ENCODE results near the gene RPS19BP1.

Gene RPS19BP1

DNA sequence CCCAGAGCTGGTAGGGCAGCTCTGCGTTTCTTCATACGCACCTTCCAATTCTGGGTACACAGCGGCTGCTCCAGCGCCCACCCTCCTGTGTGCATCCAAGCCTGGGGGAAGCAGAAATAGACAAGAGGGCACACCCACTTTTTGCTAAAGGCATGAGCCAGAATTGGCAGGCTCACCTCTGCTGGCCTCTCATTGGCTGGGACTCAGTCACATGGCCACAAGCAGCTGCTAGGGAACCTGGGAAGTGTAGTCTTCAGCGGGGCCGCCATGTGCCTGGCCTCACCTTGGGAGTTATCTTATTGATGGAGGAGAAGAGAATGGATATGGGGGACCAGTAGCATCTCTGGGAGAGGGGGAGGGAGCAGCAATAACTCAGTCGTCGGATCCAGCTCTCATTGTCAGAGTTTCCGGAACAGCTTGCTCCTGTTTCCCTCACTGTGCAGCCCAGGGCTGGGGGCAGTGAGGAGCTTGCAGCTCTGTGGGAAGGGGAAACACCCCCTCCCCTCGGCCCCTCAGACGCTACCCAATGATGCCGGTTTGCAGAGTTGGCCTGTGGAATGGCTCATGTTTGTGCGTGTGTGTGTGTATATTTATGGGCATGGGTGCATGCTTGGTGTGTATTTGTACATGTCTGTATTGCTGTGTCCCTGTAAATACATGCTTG lies 42.3 kb downstream of the RPS19BP1 start:
- no peak for DNase-seq (ENCODE audit: low read depth)

DNA sequence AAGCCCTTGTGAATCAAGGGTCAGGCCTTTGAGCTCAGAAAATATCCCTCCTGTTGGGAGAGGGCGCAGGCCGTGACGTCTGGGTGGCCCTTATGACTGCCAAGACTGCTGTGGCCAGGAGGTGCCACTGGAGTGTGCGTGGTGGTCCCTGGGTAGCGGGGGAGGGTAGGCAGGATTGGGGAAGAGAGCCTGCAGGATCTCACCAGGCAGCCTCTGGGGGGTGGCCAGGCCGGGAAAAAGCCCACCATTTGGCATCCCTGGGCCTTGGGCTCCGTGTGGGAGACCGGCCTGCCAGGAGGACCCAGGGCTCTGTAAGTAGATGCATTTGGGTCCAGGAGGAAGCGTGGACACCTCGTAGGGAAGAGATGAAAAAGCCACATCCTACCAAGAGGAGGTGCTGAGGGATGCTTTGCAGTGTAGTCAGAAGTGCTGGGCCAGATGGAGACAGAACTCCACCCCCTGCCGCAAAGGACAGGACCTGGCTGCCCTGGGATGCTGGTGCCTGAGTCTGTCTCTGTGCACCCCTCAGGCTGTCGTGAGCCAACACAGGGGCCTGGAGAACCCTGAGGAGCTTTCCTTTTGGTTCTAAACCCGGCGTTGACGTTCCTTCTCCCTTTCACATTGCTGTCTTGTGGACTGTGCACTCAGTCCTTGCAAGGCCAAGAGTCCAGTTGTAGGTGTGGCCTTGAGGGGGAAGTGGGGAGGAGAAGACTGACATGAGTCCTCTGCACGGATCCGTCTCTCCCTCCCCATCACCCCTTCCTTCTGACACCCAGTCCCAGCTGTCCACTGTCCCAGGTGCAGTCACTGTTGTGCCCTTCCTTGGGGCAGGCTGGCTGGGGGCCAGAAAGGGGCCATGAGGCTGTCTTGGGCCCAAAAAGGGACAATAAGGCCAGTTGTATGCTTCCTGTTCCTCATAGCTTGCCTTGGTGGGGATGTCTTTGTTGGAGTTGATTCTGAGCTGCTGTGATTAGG lies 43.2 kb downstream of the RPS19BP1 start:
- DNase-seq (ENCODE audit: low read depth): no peak

DNA sequence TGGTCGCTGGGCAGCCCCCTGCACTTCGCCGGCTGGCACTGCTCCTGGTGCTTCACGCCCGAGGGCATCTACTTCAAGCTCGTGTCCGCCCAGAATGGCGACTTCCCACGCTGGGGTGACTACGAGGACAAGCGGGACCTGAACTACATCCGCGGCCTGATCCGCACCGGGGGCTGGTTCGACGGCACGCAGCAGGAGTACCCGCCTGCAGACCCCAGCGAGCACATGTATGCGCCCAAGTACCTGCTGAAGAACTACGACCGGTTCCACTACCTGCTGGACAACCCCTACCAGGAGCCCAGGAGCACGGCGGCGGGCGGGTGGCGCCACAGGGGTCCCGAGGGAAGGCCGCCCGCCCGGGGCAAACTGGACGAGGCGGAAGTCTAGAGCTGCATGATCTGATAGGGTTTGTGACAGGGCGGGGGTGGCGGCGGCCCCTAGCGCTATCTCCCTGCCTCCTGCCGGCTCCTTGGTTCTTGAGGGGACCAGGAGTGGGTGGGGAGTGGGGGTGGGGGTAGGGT lies 43.9 kb downstream of the RPS19BP1 start:
- no peak for DNase-seq (ENCODE audit: low read depth)

DNA sequence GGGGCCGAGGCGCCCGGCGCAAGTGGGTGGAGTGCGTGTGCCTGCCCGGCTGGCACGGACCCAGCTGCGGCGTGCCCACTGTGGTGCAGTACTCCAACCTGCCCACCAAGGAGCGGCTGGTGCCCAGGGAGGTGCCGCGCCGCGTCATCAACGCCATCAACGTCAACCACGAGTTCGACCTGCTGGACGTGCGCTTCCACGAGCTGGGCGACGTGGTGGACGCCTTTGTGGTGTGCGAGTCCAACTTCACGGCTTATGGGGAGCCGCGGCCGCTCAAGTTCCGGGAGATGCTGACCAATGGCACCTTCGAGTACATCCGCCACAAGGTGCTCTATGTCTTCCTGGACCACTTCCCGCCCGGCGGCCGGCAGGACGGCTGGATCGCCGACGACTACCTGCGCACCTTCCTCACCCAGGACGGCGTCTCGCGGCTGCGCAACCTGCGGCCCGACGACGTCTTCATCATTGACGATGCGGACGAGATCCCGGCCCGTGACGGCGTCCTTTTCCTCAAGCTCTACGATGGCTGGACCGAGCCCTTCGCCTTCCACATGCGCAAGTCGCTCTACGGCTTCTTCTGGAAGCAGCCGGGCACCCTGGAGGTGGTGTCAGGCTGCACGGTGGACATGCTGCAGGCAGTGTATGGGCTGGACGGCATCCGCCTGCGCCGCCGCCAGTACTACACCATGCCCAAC lies 44.6 kb downstream of the RPS19BP1 start:
- DNase-seq (ENCODE audit: low read depth): no peak

DNA sequence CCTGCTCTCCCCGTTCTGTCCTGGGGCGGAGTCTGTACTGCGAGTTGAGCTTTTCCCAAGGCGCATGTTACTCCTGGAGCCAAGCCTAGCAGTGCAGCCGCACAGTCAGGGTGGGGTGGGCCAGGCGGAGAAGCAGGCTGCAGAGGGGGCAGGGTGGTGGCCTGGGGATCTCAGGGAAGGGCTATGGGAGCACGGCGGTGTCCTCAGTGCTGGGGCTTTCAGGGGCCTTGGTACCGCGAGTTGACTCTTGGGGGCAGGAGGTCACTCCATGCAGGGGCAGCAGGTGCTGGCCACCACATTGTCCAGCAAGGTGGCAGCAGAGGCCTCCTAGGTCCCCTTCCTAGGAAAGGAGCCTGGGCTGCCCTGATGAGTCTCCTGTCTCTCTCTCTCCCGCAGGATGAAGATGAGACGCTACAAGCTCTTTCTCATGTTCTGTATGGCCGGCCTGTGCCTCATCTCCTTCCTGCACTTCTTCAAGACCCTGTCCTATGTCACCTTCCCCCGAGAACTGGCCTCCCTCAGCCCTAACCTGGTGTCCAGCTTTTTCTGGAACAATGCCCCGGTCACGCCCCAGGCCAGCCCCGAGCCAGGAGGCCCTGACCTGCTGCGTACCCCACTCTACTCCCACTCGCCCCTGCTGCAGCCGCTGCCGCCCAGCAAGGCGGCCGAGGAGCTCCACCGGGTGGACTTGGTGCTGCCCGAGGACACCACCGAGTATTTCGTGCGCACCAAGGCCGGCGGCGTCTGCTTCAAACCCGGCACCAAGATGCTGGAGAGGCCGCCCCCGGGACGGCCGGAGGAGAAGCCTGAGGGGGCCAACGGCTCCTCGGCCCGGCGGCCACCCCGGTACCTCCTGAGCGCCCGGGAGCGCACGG lies 45.4 kb downstream of the RPS19BP1 start:
- DNase-seq (ENCODE audit: low read depth): no peak

DNA sequence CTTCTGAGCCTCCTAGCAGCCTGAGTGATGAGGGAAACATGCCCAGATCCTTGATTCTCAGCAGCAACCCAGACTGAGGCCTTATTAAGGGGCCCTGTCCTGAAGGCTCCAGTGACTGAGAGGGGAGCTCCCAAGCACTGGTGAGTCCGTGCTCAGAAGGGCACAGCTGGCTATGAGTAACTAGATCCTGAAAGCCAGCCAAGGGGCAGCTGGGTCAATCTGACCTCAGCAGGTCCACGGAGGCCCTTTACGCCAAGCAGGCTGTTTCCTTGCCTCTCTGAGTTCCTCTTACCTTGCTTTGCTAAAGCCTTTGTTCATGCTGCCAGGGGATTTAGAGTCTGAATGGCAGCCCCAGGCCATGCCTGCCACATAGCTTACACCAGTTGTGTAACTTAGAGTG lies 49.8 kb downstream of the RPS19BP1 start:
- no peak for DNase-seq (ENCODE audit: low read depth)

DNA sequence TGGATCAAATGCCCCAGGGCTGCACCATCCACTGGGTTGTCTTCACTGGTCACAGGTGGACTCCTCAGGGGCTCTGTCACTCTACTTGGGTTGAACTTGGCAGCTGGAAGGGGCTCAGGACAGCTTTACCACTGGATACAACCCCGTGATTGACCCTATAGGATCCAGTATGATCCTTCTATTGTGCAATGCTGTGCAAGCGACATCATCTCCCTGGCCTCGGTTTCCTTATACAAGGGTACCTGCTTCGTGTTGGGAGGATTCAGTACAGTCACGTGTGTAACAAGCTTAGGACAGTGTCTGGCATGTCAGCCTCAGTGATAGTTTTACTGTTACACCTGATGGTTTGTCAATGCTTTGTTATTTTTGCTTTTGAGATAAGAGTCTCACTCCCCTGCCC lies 51.0 kb downstream of the RPS19BP1 start:
- no peak for DNase-seq (ENCODE audit: low read depth)

DNA sequence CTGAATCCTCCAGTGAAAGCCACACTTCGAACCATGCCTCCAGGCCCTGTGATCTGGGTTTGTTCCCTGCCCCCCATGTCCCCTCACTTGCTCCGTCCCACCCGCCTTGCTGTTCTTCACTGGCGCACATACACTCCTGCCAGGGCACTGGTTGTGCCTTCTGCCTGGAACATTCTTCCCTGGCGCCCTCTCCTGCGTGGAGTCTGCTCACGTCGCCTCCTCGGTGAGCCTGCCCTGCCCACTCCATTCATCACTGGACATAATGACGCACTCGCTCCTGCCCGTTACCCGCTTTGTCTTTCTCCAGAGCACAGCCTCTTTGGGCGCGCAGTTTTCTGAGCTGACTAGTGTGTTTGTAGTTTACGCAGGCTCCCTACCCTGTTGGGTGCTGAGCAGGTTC lies 51.5 kb downstream of the RPS19BP1 start:
- no peak for DNase-seq (ENCODE audit: low read depth)

DNA sequence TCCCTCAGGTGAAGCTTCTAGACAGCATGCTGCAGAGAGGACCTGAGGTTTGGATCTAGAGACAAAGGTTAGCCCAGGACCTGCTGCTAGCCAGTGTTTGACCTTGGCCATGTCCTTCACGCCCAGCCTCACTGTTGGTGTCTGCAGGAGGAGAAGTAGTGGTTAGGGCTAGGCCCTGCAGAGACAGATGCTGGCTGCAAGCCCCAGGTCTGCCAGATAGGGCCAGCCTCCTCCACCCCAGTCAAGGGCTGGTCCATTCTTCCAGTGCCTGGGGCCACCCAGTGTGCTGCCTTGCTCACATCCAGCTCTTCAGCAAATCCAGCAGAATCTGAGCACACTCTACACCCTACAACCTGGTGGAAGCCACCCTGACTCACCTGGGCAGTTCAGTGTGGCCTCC lies 52.0 kb downstream of the RPS19BP1 start:
- no peak for DNase-seq (ENCODE audit: low read depth)

DNA sequence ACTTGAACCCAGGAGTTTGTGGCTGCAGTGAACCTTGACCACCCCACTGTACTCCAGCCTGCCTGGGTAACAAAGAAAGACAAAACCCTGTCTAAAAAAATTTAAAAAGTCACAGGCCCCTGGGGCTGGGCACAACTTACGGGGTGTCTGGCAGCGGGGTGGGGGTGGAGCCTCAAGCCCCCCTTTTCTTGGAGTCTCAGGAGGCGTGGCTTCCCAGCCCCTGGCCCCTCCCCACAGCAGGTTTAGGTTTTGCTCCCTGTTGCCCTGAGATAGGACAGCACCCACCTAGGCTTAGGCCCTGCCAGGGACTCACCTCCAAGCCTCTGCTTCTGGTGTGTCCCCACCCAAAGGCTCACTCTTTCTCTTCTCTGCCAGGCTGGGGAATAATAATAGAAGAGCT lies 53.3 kb downstream of the RPS19BP1 start:
- no peak for DNase-seq (ENCODE audit: low read depth)
